ENCODE results near the gene CASKIN2.
"Not testable (repeated sequence)": the region's sequence is repeated elsewhere in the genome, so short reads cannot be mapped to it uniquely, and the experiment has no call there.

The CASKIN2 gene

GRCh38 chr17:75521290-75521689 lies 6.0 kb upstream of the CASKIN2 start:
- no peaks in the 10 kb centered on the region for H3K36me3 ChIP-seq (replicated peaks; ENCODE audit: insufficient read depth, low read length)
- no peaks in the 10 kb centered on the region for H3K9me3 ChIP-seq (replicated peaks; ENCODE audit: insufficient read depth, low read length)
- H3K4me3 ChIP-seq (ENCODE audit: low read length): no peak overlapping the region
- H4K20me1 ChIP-seq (ENCODE audit: insufficient read depth, low read length): no peaks in the 10 kb centered on the region
- peaks cover 17% of the 10 kb centered on the region for H3K79me2 ChIP-seq (ENCODE audit: low read length)
- H3K9me2 ChIP-seq (replicated peaks; ENCODE audit: insufficient read depth, low read length): no peaks in the 10 kb centered on the region
- no peak overlapping the region for H3K4me2 ChIP-seq (ENCODE audit: low read depth, low read length)
- DNase-seq: no peak
- no peaks in the 10 kb centered on the region for H3K27me3 ChIP-seq (replicated peaks; ENCODE audit: insufficient read depth, low read length)
- peaks cover 7% of the 10 kb centered on the region; the same call in 1 of the 2 replicates for H3F3A ChIP-seq (ENCODE audit: insufficient read depth, low read length)
- no peak overlapping the region for H3K27ac ChIP-seq (ENCODE audit: low read length)
- TF ChIP-seq EZH2 (optimal IDR thresholded peaks at IDR 0.05; ENCODE audit: low read depth, low read length) (no peak), CTCF (IDR thresholded peaks at IDR 0.05; ENCODE audit: low read length) (no peak), EZH2phosphoT487 (IDR thresholded peaks at IDR 0.05; ENCODE audit: low read length) (no peak)
- H2AFZ ChIP-seq (ENCODE audit: low read length): no peak overlapping the region
- H3K4me1 ChIP-seq (ENCODE audit: low read length): peaks cover 21% of the 10 kb centered on the region
- H3K9ac ChIP-seq (ENCODE audit: low read length): no peak overlapping the region

GRCh38 chr17:75520413-75520812 lies 5.1 kb upstream of the CASKIN2 start:
- H3K27ac ChIP-seq (ENCODE audit: low read length); H4K20me1 ChIP-seq (ENCODE audit: insufficient read depth, low read length); H3K36me3 ChIP-seq (replicated peaks; ENCODE audit: insufficient read depth, low read length); H3K9me3 ChIP-seq (replicated peaks; ENCODE audit: insufficient read depth, low read length); H3K9ac ChIP-seq (ENCODE audit: low read length); H3K9me2 ChIP-seq (replicated peaks; ENCODE audit: insufficient read depth, low read length); DNase-seq; H2AFZ ChIP-seq (ENCODE audit: low read length); H3K4me2 ChIP-seq (ENCODE audit: low read depth, low read length); H3K4me3 ChIP-seq (ENCODE audit: low read length); H3F3A ChIP-seq (ENCODE audit: insufficient read depth, low read length); H3K27me3 ChIP-seq (replicated peaks; ENCODE audit: insufficient read depth, low read length): not testable (repeated sequence)
- Histone ChIP-seq H3K4me1 (ENCODE audit: low read length) (peaks cover 19% of the 10 kb centered on the region), H3K79me2 (ENCODE audit: low read length) (peaks cover 17% of the 10 kb centered on the region)

- H4K20me1 ChIP-seq (ENCODE audit: insufficient read depth, low read length): no peaks in the 10 kb centered on the region
- no peak for DNase-seq
- H3K36me3 ChIP-seq (replicated peaks; ENCODE audit: insufficient read depth, low read length): no peaks in the 10 kb centered on the region
Measured at GRCh38 chr17:75518983-75519537, 3.7 kb upstream of the CASKIN2 start.

More at GRCh38 chr17:75518983-75519537, 3.7 kb upstream of the CASKIN2 start:
- Histone ChIP-seq H3F3A (ENCODE audit: insufficient read depth, low read length) (peaks cover 9% of the 10 kb centered on the region; the same call in 1 of the 2 replicates), H3K27me3 (replicated peaks; ENCODE audit: insufficient read depth, low read length) (no peaks in the 10 kb centered on the region), H3K27ac (ENCODE audit: low read length) (no peak overlapping the region), H3K4me3 (ENCODE audit: low read length) (no peak overlapping the region), H2AFZ (ENCODE audit: low read length) (no peak overlapping the region), H3K79me2 (ENCODE audit: low read length) (peaks cover 17% of the 10 kb centered on the region), H3K4me2 (ENCODE audit: low read depth, low read length) (no peak overlapping the region), H3K9me2 (replicated peaks; ENCODE audit: insufficient read depth, low read length) (no peaks in the 10 kb centered on the region), H3K4me1 (ENCODE audit: low read length) (peaks cover 13% of the 10 kb centered on the region), H3K9me3 (replicated peaks; ENCODE audit: insufficient read depth, low read length) (no peaks in the 10 kb centered on the region), H3K9ac (ENCODE audit: low read length) (no peak overlapping the region)
- no peak for TF ChIP-seq EZH2 (optimal IDR thresholded peaks at IDR 0.05; ENCODE audit: low read depth, low read length)
- TF ChIP-seq EZH2phosphoT487 (IDR thresholded peaks at IDR 0.05; ENCODE audit: low read length): no peak
- TF ChIP-seq CTCF (IDR thresholded peaks at IDR 0.05; ENCODE audit: low read length): no peak

All from MM.1S (cell line).